ENCODE results near the gene POR. TPM values are rescaled to one million over a fixed set of nuclear protein-coding genes. Genes with fewer than 3 reads are reported as not detected.

Gene POR
- total and polyA plus RNA-seq, 2 of the 8 experiments (the other 6 are each of a cell fraction or from before 2014, with no cell fraction given): 98.7 to 144 TPM

GRCh38 chr7:75889223-75889825 lies 25.6 kb upstream of the POR start:
- no peak overlapping the region for H2AK5ac ChIP-seq (ENCODE audit: low read depth, low read length)
- no peak overlapping the region for H3K9ac ChIP-seq (replicated peaks in 1 of 4; ENCODE audit: extremely low read depth in 1 of 4, low read depth in 3 of 4, low read length in 3 of 4)
- FAIRE-seq (no peak), DNase-seq (ENCODE audit: low read depth in 1 of 2, low spot score in 2 of 2) (no peak)
- H2BK20ac ChIP-seq (ENCODE audit: low read length): no peak overlapping the region
- ChIA-PET CTCF (ENCODE audit: partially characterized antibody) (interaction anchor here (0.5 to 1.7 kb wide), 6 partner anchors 19 to 191 kb away, joined by 3 to 5 read pairs (median 4); no protein-coding TSS in a partner anchor), POLR2A (ENCODE audit: partially characterized antibody) (interaction anchor here (0.7 to 3.8 kb wide), 8 partner anchors 10 to 158 kb away, joined by 3 to 23 read pairs (median 4); partner anchors contain the start of genes MDH2, RHBDD2 and STYXL1)
- no peaks in the 10 kb centered on the region for H3K79me1 ChIP-seq (ENCODE audit: low read depth, low read length)
- no peak overlapping the region for H4K5ac ChIP-seq (ENCODE audit: insufficient read length, low read depth, low read length)
- no peak overlapping the region; the same call in 1 of the 2 replicates for H4K8ac ChIP-seq (ENCODE audit: extremely low read depth, insufficient read depth, low read length)
- peaks cover 2 to 17% of the 10 kb centered on the region in 2 experiments for H4K20me1 ChIP-seq (replicated peaks in 1 of 2; ENCODE audit: control insufficient read depth in 1 of 2, insufficient read depth in 2 of 2, low read length in 2 of 2)
- H3K14ac ChIP-seq (ENCODE audit: insufficient read length): no peak overlapping the region
- H3K23me2 ChIP-seq (ENCODE audit: low read depth, low read length): no peaks in the 10 kb centered on the region
- H3K4me2 ChIP-seq (ENCODE audit: insufficient read depth in 1 of 2, low read depth in 2 of 2, low read length in 2 of 2): no peak overlapping the region
- no peak overlapping the region for H2BK15ac ChIP-seq (ENCODE audit: low read length)
- H3K36me3 ChIP-seq (ENCODE audit: control insufficient read depth in 2 of 4, insufficient read depth in 4 of 4, low read length in 3 of 4): peaks cover 11 to 32% (median 25%) of the 10 kb centered on the region in 4 experiments; a peak in 7 of 8 replicates
- no peaks in the 10 kb centered on the region for H3K79me2 ChIP-seq (ENCODE audit: control insufficient read depth in 1 of 2, insufficient read depth in 2 of 2, low read length in 2 of 2)
- 95% methylated on average over 11 of the region's 11 CpGs; no CpG with 5 or more reads in 1 of the 2 experiments for WGBS, 2 experiments (ENCODE audit: extremely low coverage in 1 of 2, insufficient coverage in 1 of 2, insufficient read length in 1 of 2, insufficient replicate concordance in 2 of 2, low coverage in 1 of 2, low lambda C conversion rate in 2 of 2, missing lambda C conversion rate in 1 of 2)
- no peak overlapping the region for H3K18ac ChIP-seq (ENCODE audit: extremely low read depth, low read length)
- no peak overlapping the region for H2AFZ ChIP-seq (ENCODE audit: low read length)
- no peak overlapping the region for H2BK120ac ChIP-seq (replicated peaks; ENCODE audit: low read depth, low read length)
- no peak overlapping the region for H2BK12ac ChIP-seq (ENCODE audit: low read depth, low read length)
- no peak overlapping the region for H3K4ac ChIP-seq (replicated peaks; ENCODE audit: insufficient read length, low read depth, low read length)
- H3K4me3 ChIP-seq (ENCODE audit: extremely low read depth in 1 of 4, insufficient read depth in 2 of 4, low read depth in 3 of 4, low read length in 4 of 4): no peak overlapping the region
- H3K27me3 ChIP-seq (replicated peaks in 1 of 4; ENCODE audit: control insufficient read depth in 3 of 4, extremely low read depth in 1 of 4, insufficient read depth in 3 of 4, low read length in 3 of 4): no peaks in the 10 kb centered on the region
- H3K9me3 ChIP-seq (ENCODE audit: insufficient read depth in 2 of 2, low read depth in 1 of 2, low read length in 1 of 2): no peaks in the 10 kb centered on the region
- H3K4me1 ChIP-seq (replicated peaks in 1 of 4; ENCODE audit: control insufficient read depth in 3 of 4, insufficient read depth in 4 of 4, low read length in 3 of 4): peaks cover 0 to 5% (median 3%) of the 10 kb centered on the region in 4 experiments; a peak in 4 of 7 replicates
- no peak overlapping the region for H3K23ac ChIP-seq (ENCODE audit: insufficient read length)
- no peak overlapping the region for H3K27ac ChIP-seq (ENCODE audit: low read depth, low read length)
- H4K91ac ChIP-seq (replicated peaks; ENCODE audit: insufficient read length, low read length): no peak overlapping the region
- no peak overlapping the region for H3K56ac ChIP-seq (replicated peaks; ENCODE audit: insufficient read length, low read depth, low read length)
- H2BK5ac ChIP-seq (ENCODE audit: low read depth, low read length): no peak overlapping the region
- TF ChIP-seq, protein P1, sequence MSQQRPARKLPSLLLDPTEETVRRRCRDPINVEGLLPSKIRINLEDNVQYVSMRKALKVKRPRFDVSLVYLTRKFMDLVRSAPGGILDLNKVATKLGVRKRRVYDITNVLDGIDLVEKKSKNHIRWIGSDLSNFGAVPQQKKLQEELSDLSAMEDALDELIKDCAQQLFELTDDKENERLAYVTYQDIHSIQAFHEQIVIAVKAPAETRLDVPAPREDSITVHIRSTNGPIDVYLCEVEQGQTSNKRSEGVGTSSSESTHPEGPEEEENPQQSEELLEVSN (IDR thresholded peaks at IDR 0.05): no peak
- no peak for TF ChIP-seq POU5F1 (IDR thresholded peaks at IDR 0.05; ENCODE audit: low read depth, low read length)
- TF ChIP-seq, protein P2, sequence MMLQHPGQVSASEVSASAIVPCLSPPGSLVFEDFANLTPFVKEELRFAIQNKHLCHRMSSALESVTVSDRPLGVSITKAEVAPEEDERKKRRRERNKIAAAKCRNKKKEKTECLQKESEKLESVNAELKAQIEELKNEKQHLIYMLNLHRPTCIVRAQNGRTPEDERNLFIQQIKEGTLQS (IDR thresholded peaks at IDR 0.05; ENCODE audit: insufficient read depth, low read depth, low read length): no peak
- TF ChIP-seq POLR2A (IDR thresholded peaks at IDR 0.05; ENCODE audit: control extremely low read depth in 1 of 2, low read depth in 2 of 2, low read length in 2 of 2): no peak
- TF ChIP-seq CHD1 (IDR thresholded peaks at IDR 0.05; ENCODE audit: low read depth, low read length): no peak
- TF ChIP-seq, protein P3, sequence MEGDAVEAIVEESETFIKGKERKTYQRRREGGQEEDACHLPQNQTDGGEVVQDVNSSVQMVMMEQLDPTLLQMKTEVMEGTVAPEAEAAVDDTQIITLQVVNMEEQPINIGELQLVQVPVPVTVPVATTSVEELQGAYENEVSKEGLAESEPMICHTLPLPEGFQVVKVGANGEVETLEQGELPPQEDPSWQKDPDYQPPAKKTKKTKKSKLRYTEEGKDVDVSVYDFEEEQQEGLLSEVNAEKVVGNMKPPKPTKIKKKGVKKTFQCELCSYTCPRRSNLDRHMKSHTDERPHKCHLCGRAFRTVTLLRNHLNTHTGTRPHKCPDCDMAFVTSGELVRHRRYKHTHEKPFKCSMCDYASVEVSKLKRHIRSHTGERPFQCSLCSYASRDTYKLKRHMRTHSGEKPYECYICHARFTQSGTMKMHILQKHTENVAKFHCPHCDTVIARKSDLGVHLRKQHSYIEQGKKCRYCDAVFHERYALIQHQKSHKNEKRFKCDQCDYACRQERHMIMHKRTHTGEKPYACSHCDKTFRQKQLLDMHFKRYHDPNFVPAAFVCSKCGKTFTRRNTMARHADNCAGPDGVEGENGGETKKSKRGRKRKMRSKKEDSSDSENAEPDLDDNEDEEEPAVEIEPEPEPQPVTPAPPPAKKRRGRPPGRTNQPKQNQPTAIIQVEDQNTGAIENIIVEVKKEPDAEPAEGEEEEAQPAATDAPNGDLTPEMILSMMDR (IDR thresholded peaks at IDR 0.05; ENCODE audit: control extremely low read depth in 1 of 3, insufficient read depth in 1 of 3, low read depth in 1 of 3, low read length in 3 of 3): no peak
- no peak for TF ChIP-seq KDM5A (IDR thresholded peaks at IDR 0.05; ENCODE audit: low read length)
- TF ChIP-seq RBBP5 (IDR thresholded peaks at IDR 0.05; ENCODE audit: borderline replicate concordance, low read depth, low read length): no peak
- TF ChIP-seq TCF12 (IDR thresholded peaks at IDR 0.05; ENCODE audit: low read depth, low read length): no peak
